GM21390 (cell line): ENCODE data around the gene SLC1A2.
A peak's percentile ranks its signal among the peaks of the same experiment; 100 is the strongest.

ENCODE experiments used
- ATAC-seq: cut with Tn5 transposase; IDR thresholded peaks from one replicate; pipeline ENCODE4 v1.9.1; 2021; ENCODE audit not compliant: unreplicated experiment

SLC1A2 gene

DNA sequence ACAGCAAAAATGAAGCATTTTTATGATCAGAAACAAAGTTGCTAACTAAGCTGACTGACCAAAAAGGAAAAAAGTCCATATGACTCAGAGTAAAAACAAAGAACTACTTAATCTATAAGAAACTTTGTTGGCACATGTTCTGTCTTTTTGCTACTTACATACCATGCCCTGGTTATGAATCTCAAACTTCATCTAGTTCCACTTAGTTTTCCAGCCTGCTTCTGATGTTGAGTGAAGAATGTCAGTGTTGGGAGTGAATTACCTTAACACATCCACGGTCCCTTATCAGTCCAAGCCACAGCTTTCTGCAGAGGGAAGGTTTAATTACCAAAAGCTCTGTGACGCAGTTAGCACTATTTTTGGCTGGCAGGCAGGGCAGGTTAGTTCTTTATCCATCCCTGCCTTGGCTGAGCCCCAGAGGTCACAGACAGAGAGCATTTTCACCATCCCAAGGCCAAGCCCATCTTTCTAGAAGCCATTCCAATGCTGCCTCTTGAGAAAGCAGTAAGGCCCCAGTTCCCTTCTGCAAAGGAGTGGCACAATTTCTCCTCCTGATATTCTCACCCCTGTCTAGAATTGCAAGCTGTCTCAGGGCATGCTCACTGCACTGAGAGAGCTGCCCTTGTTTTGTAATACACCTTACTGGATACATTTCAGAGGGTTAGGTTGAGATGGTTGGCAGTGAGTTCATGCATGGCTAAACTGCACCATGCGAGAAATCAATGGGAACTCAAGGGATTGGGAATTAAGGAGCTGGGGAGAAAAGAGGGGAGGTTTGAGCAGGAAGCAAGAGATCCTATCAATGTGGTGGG lies 67.1 kb downstream of the SLC1A2 start:
- no peak for ATAC-seq

DNA sequence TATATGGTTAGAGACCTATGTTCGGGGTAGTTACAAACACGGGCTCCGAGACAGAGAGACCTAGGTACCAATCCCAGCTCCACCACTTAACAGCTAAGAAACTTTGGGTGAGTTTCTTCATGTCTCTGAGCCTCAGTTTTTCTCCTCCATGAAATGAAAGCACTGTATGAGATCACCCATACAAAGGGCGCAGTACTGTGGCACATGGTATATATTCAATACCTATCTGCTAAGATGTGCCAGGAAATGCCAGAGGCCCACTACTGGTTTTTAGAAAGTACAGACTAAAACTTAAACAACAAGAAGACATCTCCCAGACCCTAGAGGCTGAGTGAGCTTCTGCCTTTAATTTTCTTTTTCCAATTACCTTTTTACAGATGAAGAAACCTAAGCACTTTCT lies 69.5 kb downstream of the SLC1A2 start:
- no peak for ATAC-seq

DNA sequence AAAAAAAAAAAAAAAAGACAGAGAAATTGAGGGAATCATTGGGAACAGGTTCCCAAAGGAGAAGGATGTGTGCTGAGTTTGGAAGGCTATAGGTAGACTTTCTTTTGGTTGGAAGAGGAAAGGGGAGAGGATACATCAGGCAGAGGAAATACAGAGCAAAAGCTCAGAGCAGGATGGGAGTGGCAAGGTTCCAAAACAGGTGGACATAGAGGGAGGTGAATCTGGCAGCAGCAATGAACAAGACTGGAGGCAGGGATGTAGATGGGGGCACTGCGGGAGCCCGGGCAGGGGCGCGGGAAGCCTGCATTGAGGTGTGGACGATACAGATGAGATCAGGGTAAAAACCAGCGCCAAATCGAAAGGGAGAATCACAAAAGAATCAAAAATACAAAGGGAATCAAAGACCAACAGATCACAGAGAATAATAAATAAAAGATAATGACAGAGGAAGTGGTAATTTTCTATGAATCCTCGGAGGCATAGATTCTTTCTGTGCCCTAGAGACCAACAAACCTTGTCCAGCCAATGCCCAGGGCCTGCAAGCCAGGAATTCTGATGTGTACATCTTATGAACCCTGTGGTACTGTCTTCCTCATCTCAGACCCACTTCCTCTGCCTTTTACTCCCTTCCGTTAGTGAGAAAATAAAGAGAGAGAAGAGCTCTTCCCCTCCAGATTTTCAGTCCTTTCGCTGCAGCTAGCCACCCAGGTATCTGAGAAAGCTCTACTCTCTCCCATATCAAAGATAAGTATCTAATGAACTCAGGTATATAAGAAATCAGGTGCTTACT lies 70.3 kb downstream of the SLC1A2 start:
- no peak for ATAC-seq

DNA sequence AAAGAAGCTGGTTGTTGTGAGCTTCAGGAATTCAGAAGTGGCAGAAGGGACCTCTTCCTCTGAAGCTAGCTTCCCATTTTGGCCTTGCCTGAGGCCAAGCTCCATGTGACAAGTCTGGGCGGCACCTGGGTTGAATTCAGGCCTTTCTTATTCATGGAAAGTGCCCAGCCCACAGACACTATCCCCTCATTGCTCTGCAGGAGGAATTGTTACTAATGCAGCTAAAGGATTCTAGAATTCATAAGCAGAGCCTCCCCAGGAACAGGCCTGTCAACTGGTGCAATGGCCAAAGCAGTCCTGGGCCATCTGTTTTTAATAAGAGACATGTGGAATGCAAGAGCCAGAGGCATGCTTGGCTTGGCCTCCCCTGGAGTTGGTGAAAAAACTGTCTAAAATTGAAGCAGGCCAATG lies 71.4 kb downstream of the SLC1A2 start:
- no peak for ATAC-seq

DNA sequence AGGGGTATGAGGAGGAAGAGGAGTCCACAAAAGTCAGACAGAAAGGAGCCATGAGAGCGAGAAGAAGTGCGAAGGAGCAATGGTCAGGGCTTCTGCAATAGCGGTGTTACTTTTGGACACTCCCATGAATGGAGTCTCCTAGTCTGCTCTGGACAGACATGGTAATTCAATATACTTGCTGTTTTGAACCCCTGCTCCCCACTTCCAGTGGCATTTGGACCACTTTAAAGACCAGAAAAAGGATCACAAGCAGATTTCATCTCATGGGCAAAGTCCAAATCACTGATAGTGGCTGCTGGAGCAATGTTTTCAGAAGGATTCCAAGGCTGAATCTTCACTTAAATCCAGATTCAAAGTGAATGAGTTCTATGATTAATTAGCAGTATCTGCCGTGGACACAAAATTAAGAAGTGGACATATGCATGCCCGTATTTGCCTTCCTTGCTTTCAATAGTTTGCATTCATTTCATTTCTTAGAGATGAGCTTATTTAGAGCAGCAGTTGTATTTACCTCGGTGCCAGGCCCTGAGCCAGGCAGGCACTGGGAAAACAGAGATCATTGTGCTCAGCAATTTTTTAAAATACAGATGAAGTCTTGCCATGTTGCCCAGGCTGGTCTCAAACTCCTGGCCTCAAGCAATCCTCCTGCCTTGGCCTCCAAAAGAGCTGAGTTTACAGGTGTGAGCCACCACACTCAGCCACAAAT lies 72.0 kb downstream of the SLC1A2 start:
- no peak for ATAC-seq

DNA sequence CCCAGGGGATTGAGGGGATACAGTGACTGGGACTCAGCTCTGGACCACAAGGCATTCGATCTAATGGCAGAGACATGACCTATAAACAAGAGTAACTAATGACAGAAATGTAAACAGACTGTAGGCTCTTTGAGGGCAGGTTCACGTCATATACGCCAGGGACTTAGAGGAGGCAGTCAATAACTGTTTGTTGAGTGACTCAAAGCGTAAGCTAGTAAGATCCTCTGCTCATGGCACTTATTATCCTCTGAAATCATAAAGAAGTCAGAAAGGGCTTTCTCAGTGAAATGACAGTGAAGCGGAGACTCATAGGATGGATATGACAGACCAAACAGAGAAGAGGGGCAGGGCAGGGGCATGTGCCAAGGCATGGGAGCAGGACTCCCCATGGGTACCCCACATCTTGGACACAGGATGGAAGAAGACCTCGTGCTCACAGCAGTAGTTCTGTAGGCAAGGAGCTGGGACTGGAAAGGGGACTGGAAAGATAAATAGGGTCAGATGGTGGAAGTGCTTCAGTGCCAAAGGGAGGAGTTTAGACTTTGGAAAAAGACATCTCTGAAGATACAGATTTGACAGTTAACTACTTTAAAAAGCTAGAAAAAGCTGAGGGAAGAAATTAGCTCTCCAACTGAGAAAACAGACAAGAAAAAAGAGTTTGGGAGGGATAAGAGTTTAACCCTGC lies 72.7 kb downstream of the SLC1A2 start:
- ATAC-seq: no peak

DNA sequence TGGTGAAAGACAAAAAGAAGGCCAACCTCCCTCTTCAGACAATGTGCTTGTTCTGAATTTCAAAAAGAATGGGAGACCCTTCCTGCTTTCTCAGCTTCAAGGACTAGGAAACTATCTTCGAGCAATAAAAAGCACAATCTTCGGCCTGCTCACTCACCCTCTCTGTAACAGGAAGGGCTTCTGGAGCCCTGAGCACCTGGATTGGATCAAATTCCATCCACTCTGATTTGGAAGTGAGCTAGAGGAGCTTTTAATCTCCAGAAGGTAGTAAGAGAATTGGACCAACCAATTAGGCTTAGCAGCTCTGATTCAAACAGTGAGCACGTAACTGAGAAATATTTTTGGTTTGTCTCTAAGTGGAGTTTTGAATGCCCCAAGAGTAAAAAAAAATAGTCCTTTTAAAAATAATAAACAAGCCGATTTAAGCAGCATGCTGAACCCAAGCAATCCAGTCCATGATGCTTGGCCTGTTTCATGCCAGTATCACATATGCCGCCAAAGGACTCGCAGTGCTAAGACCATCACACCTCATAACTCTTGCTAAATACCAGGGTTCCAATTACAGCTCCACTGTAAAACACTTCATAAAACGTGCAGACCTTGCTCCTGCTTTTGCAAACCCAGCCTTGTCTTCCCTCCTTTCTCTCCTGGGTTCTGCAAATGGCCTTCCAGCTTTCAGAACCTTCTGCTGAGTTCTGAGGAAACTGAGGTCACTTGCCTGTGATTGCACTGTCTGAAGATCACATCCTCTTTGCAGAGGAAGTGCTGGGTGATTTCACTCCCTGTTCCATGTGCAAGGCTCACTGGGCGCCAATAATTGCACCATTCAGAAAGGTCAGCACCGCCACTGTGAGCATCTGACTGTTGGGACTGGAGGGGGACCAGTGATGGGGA lies 74.4 kb downstream of the SLC1A2 start:
- ATAC-seq: peak; percentile 51

DNA sequence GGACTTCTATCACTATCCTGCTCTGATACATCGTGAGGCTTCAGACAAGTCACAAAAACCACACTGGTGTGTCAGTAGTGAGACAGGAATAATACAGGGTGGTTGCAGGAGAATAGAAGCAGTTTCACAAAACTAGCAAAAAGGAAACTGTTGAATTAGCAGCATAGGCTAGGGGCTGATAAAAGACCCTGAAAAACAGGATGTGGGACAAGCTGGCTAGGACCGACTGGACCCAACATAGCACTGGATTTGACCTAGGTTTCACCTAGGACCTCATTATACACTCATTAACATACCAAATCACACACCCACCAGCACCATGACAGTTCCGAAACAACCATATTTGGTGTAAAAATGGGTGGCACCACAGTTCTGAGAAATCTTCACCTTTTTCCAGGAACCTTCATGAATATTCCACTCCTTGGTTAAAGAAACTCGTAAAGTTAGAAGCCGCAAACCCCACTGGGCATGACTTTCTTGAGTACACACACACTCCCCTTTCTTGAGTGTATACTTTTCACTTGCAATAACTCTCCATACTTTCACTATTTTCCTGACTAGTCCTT lies 76.2 kb downstream of the SLC1A2 start:
- no peak for ATAC-seq

DNA sequence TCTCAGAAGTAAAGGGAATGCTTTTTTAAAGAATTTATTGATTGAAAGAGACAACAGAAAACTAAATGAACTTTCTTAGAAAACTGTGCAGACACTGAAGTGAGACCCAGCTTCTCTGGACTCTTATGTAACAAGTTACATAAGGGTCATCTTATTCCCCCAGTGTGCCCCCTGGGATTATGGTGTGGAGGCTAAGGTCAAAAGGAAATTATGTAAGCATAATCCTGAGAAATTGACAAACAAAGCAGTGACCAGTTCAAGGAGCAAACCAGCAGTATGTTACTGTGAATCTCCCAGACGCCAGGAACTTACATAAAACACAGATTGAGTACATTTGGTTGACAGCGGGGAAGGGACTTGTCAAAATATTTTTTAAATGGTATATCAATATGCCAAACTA lies 78.6 kb downstream of the SLC1A2 start:
- ATAC-seq: no peak

DNA sequence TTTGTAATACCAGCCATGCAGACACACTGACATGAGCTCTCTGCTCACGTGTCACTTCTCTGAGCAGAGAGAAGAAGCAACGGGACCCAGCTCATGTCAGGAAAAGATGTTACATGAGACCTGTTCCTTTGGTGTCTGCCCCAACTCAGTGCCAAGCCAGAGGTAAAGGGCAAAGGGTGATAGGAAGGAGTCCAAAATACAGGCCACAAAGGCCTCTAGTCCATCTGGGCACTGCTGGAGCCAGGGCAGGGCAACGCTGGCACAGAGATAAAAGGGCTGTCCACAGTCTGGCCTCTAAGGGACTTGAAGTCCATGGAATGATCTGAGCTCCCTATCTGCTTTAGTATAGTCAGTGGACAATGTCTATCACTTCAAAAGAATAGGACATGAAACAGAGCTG lies 79.3 kb downstream of the SLC1A2 start:
- ATAC-seq: no peak

DNA sequence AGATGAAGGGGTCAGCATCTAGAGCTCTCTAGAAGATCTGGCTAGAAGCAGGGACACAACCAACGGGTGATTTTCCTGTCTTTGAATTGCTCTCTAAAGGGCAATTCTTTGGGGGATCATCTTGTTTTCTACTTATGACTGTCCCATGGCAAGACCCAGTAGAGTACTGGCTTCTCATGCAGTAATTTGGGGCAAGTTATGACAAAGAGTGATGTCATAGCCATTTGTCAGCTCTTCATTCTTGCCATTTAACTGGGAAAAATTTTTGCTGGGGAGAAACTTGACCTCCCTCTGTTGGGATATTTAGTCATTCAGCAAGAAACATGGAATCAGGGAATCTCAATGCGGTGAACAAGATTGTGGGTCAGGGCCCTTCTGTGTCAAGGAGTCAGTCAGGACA lies 80.4 kb downstream of the SLC1A2 start:
- ATAC-seq: no peak

DNA sequence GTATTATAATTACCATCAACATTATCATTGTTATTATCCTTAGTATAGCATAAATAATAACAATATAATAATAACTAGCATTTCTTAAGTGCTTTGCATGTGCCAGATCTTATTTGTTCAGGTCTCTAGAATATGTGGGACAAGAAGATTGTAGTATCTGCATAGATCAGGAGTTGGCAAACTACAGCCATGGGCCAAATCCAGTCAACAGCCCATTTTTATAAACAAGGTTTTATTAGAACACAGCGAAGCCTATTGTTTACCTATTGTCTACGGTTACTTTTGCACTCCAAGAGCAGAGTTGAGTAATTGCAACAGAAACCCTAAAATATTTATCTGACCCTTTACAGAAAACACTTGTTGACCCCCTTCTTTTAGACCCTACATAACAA lies 81.4 kb downstream of the SLC1A2 start:
- no peak for ATAC-seq

DNA sequence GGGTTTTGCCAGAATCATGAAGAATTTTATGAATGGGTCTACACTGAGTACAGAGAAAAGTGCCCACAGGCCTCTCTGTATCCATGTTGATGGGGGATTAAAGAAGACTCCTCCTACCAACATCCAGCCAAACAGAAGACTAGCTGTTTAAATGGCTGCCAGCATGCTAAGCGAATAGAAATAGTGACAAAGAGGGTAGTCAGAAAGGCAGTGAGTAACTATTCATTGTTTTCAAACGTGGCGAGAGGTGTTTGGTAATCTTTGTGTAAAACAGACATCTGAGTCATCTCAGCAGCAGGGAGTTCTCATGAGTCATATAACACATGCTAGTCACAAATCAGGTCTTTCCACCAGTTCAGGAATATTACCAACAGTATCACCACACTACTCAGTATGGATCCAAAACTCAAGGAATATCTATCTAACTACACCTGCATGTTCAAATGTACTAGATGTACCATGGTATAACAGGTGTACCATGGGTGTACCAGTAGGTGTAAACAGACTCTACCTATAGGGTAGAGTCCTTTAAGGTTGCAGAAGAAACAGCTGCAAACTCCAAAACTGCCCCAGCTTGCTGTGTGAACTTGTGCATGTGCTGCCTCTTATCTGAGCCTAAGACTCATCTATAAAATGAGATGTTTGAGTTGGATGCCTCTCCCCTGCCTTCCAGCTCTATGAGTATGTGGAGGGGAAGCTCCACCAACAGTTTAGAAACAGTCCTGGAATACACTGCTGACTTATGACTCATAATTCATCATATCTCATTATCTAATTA lies 82.0 kb downstream of the SLC1A2 start:
- no peak for ATAC-seq

DNA sequence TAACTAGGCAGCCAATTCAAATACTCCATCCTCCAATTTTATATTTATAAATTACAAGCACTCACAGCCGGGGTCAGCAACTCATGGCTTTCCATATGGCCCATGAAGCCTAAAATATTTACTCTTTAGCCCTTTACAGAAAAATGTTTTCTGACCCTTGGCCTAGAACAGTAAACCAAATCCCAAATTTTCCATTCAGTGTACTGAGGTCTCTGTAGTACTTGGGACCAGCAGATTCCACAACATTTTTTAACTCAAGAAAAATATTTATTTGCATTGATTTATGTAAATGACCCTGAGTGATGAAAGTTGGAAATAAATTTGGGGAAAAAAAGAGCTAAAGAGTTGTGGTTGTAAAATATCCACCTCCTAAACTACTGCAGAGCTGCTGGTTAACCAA lies 82.6 kb downstream of the SLC1A2 start:
- ATAC-seq: no peak

DNA sequence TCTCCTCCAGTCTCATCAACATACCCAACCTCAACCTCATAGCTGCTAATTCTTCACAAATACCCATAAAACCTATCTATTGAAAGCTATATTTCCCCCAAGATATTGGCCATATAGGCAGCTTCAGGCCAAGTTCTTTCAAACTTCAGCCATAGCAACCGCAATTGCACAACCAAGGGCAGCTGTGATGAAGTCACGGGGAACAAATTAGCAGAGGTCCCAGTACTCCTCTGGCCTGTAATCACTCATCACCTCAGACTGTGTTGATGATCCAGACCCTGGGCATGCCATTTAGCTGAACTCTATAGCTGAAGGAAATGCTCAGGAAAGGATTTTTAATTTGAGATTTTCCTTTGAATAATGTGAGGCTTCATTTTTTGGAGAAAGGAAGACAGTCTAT lies 84.1 kb downstream of the SLC1A2 start:
- ATAC-seq: no peak

DNA sequence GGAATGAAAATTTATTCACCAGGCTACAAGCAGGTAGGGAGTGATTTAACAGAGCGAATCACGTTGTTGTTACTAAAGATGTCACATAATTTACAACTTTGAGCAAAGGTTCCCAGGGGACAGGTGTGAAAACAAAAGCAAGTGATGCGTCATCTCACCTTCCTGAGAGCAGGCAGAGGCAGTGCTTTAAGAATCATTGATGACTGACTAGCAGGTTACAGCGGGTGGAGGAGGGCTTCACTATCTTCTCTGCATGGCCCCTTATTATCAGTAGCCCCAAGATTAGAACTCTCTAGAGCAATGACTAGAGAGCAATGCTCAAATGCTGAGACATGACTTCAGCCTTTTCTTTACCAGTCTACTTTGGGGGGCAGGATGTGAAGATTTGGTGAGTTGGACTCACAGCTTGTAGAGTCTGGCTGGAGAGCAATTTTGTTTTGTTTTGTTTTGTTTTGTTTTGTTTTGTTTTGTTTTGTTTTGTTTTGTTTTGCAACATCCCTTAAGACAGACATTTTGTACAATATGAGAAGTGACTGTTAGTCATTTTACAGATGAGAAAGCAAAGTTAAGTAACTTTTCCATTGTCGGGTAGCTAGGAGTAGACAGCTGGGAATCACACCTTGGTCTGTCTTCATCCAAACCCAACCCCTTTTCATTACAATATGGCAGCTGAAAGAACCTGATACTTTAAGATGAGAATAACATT lies 84.8 kb downstream of the SLC1A2 start:
- ATAC-seq: peak; percentile 75

DNA sequence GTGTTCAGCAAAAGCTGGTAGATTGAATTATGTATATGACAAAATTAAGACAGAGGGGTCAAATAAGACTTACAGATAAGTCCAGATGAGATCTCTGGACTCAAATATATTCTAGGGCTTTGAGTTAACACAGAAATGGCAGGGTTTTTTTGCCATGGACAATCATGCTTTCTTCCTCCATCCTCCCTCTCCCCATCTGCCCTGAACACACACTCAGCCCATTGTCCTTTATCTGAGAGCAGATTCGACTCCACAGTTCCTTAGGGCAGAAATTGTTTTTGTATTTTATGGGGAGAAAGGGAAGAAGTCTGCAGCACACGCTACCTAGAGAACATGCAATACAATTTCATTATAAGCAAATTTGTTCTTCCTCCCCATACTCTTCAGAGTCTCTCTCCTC lies 86.8 kb downstream of the SLC1A2 start:
- no peak for ATAC-seq

DNA sequence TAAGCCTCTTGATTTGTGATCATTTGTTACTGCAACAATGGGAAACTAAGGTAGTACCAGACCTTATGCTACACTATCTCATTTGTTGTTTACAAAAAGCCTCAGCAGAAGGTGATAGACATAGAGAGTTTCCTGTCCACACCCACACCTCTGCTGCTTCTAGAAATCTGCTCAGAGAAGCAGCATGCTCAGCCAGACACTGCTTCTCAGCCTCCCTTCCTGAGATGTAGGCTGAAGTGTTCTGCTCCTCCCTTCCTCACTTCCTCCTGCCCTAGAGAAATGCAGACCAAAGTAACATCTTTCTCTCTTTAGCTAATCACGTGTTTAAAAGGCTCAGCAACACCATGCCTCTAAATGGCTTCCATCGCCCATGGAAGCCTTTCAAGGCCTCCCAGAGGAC lies 88.4 kb downstream of the SLC1A2 start:
- peak; percentile 65 for ATAC-seq
